Endodermal cell (in vitro differentiated cells): Measurements from ENCODE around the gene NPLOC4. TPM values are rescaled to one million over a fixed set of nuclear protein-coding genes. Genes with fewer than 3 reads are reported as not detected.
A peak's percentile ranks its signal among the peaks of the same experiment; 100 is the strongest.

ENCODE experiments used
- DNase-seq: peaks from one replicate; pipeline ENCODE4 v3.0.0-alpha.2; 2017
- H3K27ac ChIP-seq: 2 replicates; pipeline ENCODE4 v1.5.1; 2013; ENCODE audit warnings: mild to moderate bottlenecking, low read depth, low read length, moderate library complexity
- H3K27me3 ChIP-seq: 2 replicates; pipeline ENCODE4 v1.6.1; 2013; ENCODE audit warnings: mild to moderate bottlenecking, low read length, moderate library complexity; ENCODE audit not compliant: insufficient read depth, control insufficient read depth, poor library complexity, severe bottlenecking
- H3K36me3 ChIP-seq: 2 replicates; pipeline ENCODE4 v1.7.0; 2013; ENCODE audit warnings: mild to moderate bottlenecking, low read length, moderate library complexity; ENCODE audit not compliant: control insufficient read depth, insufficient read depth
- H3K4me1 ChIP-seq: one replicate; pipeline ENCODE4 v1.7.0; 2013; ENCODE audit warnings: low read length; ENCODE audit not compliant: control insufficient read depth, insufficient read depth
- H3K4me3 ChIP-seq: 2 replicates; pipeline ENCODE4 v1.5.1; 2013; ENCODE audit warnings: mild to moderate bottlenecking, low read length, moderate library complexity
- H3K9ac ChIP-seq: 2 replicates; pipeline ENCODE4 v1.6.1; 2013; ENCODE audit warnings: mild to moderate bottlenecking, low read length, moderate library complexity; ENCODE audit not compliant: poor library complexity, severe bottlenecking; ENCODE audit errors: extremely low read depth
- H3K9me3 ChIP-seq: 2 replicates; pipeline ENCODE4 v1.6.1; 2013; ENCODE audit warnings: mild to moderate bottlenecking, low read length, moderate library complexity; ENCODE audit not compliant: control insufficient read depth
- H3K27ac Mint-ChIP-seq: 2 replicates; pipeline ENCODE4 v1.8.0; 2020; ENCODE audit warnings: mixed read lengths
- H3K27me3 Mint-ChIP-seq: 2 replicates; pipeline ENCODE4 v1.8.0; 2021; ENCODE audit warnings: mild to moderate bottlenecking, mixed read lengths; ENCODE audit not compliant: insufficient read depth
- H3K36me3 Mint-ChIP-seq: 2 replicates; pipeline ENCODE4 v1.8.0; 2020; ENCODE audit warnings: low read depth, mixed read lengths
- H3K4me1 Mint-ChIP-seq: 2 replicates; pipeline ENCODE4 v1.8.0; 2020; ENCODE audit warnings: mixed read lengths
- H3K4me3 Mint-ChIP-seq: 2 replicates; pipeline ENCODE4 v1.8.0; 2020; ENCODE audit warnings: mild to moderate bottlenecking, moderate library complexity, mixed read lengths
- H3K9me3 Mint-ChIP-seq: 2 replicates; pipeline ENCODE4 v1.8.0; 2020; ENCODE audit warnings: mild to moderate bottlenecking, mixed read lengths
- WGBS, 2 experiments: methylation state at CpG; one replicate each; pipeline versions ENCODE4 v1.1.5 to v1.1.7; 2013; ENCODE audit warnings: missing lambda C conversion rate in 2 of 2, mixed read lengths in 1 of 2; ENCODE audit not compliant: insufficient coverage in 1 of 2, insufficient read length in 1 of 2; 5-methylcytosine and 5-hydroxymethylcytosine counted together
- total RNA-seq, 2 donors: library from RNA; stranded (reverse); fragmentation: NEBNext Ultra II Directional in 1 of 2; extraction: Animal tissue kit (Norgen Biotek cat#: 25700) in 1 of 2; gene quantifications; 2 replicates in 1 of 2; 3 replicates in 1 of 2; pipeline ENCODE4 v1.2.1, GENCODE V29; 2021
- TF ChIP-seq, protein P1 (sequence below): fragments of 200-600 bp; sonication (generic); conservative IDR thresholded peaks from 2 replicates; pipeline ENCODE4 v1.5.0; 2021; ENCODE audit warnings: antibody characterized with exemption, mild to moderate bottlenecking

Gene NPLOC4
- total RNA-seq, 2 donors from 2014 or later, result 113 to 118 TPM

GRCh38 chr17:81650951-81651350 is 14.0 kb upstream of the NPLOC4 start:
- Histone ChIP-seq H3K9ac (no peak overlapping the region), H3K4me3 (no peak overlapping the region), H3K9me3 (peaks cover 6% of the 10 kb centered on the region), H3K36me3 (no peaks in the 10 kb centered on the region), H3K27ac (no peak overlapping the region), H3K27me3 (peaks cover 27% of the 10 kb centered on the region), H3K4me1 (peaks cover 8% of the 10 kb centered on the region)
- peaks cover 11% of the 10 kb centered on the region for H3K4me1 Mint-ChIP-seq
- H3K9me3 Mint-ChIP-seq, result peaks cover 11% of the 10 kb centered on the region
- TF ChIP-seq, protein P1, sequence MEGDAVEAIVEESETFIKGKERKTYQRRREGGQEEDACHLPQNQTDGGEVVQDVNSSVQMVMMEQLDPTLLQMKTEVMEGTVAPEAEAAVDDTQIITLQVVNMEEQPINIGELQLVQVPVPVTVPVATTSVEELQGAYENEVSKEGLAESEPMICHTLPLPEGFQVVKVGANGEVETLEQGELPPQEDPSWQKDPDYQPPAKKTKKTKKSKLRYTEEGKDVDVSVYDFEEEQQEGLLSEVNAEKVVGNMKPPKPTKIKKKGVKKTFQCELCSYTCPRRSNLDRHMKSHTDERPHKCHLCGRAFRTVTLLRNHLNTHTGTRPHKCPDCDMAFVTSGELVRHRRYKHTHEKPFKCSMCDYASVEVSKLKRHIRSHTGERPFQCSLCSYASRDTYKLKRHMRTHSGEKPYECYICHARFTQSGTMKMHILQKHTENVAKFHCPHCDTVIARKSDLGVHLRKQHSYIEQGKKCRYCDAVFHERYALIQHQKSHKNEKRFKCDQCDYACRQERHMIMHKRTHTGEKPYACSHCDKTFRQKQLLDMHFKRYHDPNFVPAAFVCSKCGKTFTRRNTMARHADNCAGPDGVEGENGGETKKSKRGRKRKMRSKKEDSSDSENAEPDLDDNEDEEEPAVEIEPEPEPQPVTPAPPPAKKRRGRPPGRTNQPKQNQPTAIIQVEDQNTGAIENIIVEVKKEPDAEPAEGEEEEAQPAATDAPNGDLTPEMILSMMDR, result no peak
- H3K27ac Mint-ChIP-seq, result no peak overlapping the region
- H3K4me3 Mint-ChIP-seq, result no peak overlapping the region
- DNase-seq, result no peak
- peaks cover 26% of the 10 kb centered on the region for H3K27me3 Mint-ChIP-seq
- WGBS, 2 experiments, result 96% methylated on average over 9 of the region's 9 CpGs; no CpG with 5 or more reads in 1 of the 2 experiments
- no peaks in the 10 kb centered on the region for H3K36me3 Mint-ChIP-seq

DNA sequence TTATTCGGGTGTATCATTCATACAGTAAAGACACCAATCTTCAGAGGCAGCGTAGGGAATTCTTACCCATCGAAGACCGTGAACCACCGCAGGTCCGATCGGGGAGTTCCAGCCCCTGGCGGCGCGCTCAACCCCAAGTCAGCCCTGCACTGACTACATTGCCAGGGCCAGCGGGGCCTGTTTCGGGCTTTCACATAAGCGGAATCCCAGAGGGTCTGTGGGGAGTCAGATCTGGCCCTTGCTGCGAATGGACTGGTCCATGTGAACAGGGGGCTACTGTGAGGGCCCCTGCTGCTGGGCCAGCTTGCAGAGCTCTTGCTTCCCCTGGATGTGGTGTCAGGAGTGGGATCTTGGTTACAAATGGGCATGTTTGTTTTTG is 11.8 kb upstream of the NPLOC4 start:
- WGBS, 2 experiments, result 79 to 83% methylated on average over 10 to 14 of the region's 14 CpGs
- H3K4me3 Mint-ChIP-seq, result peak overlapping the region; percentile 27

GRCh38 chr17:81648013-81648706 is 11.2 kb upstream of the NPLOC4 start:
- Histone ChIP-seq H3K4me1 (no peaks in the 10 kb centered on the region), H3K9me3 (peaks cover 6% of the 10 kb centered on the region), H3K36me3 (no peaks in the 10 kb centered on the region), H3K9ac (no peak overlapping the region), H3K27me3 (peaks cover 27% of the 10 kb centered on the region), H3K27ac (no peak overlapping the region), H3K4me3 (peak overlapping the region; percentile 35)
- 8 to 11% methylated on average over 26 to 77 of the region's 78 CpGs for WGBS, 2 experiments
- Mint-ChIP-seq H3K27ac (no peak overlapping the region), H3K9me3 (peaks cover 11% of the 10 kb centered on the region), H3K27me3 (peaks cover 26% of the 10 kb centered on the region), H3K4me3 (peak overlapping the region; percentile 27), H3K4me1 (peaks cover 6% of the 10 kb centered on the region), H3K36me3 (no peaks in the 10 kb centered on the region)
- peak; percentile 61 for DNase-seq
- TF ChIP-seq, protein P1, result peak; percentile 19

More for the DNA sequence above, 11.8 kb upstream of the NPLOC4 start:
- H3K9me3 ChIP-seq, result peaks cover 6% of the 10 kb centered on the region
- TF ChIP-seq, protein P1, result no peak
- DNase-seq, result no peak
- H3K4me1 ChIP-seq, result no peaks in the 10 kb centered on the region
- Mint-ChIP-seq H3K9me3 (peaks cover 11% of the 10 kb centered on the region), H3K27ac (no peak overlapping the region), H3K36me3 (no peaks in the 10 kb centered on the region), H3K4me1 (peaks cover 11% of the 10 kb centered on the region), H3K27me3 (peaks cover 26% of the 10 kb centered on the region)
- H3K27ac ChIP-seq, result no peak overlapping the region
- peaks cover 27% of the 10 kb centered on the region for H3K27me3 ChIP-seq
- peak overlapping the region; percentile 35 for H3K4me3 ChIP-seq
- no peak overlapping the region for H3K9ac ChIP-seq
- no peaks in the 10 kb centered on the region for H3K36me3 ChIP-seq
